H1 (cell line): ENCODE results near the gene NPBWR2.

Source experiments
- CTCF ChIP-seq, 3 experiments: IDR thresholded peaks; 1 replicate in 2 of 3; 2 replicates in 1 of 3; pipeline versions ENCODE4 v1.5.1 to v1.6.1; 2011; ENCODE audit warnings: low read length in 3 of 3, mild to moderate bottlenecking in 3 of 3, inconsistent platforms in 2 of 3, low read depth in 1 of 3, moderate library complexity in 1 of 3; ENCODE audit not compliant: insufficient read depth in 1 of 3; ENCODE audit errors: control extremely low read depth in 1 of 3
- EP300 ChIP-seq, 2 experiments: IDR thresholded peaks; 1 replicate in 1 of 2; 2 replicates in 1 of 2; pipeline ENCODE4 v1.6.1; 2011 to 2012; ENCODE audit warnings: low read depth in 2 of 2, low read length in 2 of 2, mild to moderate bottlenecking in 2 of 2, borderline replicate concordance in 1 of 2, inconsistent platforms in 1 of 2, moderate library complexity in 1 of 2
- TBP ChIP-seq: IDR thresholded peaks from 2 replicates; pipeline ENCODE4 v1.6.1; 2011; ENCODE audit warnings: low read depth, low read length, improper control_type of control experiment
- ZNF274 ChIP-seq: IDR thresholded peaks from 2 replicates; pipeline ENCODE4 v1.7.0; 2012; ENCODE audit warnings: low read length, borderline replicate concordance; ENCODE audit errors: extremely low read depth

DNA sequence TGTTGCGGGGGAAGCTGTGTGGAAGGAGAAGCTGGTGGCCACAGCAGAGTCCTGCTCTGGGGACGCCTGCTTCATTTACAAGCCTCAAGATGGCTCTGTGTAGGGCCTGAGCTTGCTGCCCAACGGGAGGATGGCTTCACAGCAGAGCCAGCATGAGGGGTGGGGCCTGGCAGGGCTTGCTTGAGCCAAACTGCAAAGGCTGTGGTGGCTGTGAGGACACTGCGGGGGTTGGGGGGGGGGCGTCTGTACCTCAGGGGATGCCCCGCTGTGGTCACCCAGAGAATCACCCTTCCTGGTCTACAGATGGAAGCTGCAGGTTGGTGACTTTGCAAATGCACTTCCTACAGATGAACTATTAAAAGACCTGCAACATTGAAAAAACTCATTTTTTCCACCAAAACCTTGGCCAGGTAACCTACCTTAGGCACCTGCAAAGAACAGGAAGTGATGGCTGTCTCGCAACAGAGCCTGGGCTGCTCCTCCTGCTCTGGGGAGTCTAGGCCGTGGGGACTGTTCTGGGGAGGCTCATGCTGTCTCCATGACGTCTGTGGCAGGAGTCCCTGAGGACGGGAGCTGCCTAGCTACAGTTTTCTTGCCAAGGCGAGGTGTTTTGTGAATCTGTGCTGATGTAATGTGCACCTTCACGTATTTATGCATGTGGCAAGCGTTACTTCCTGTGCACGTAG is 7.3 kb downstream of the NPBWR2 start:
- TF ChIP-seq TBP (no peak), EP300 (IDR thresholded peaks at IDR 0.05; ENCODE audit: borderline replicate concordance in 1 of 2, low read depth in 2 of 2, low read length in 2 of 2) (no peak), CTCF (IDR thresholded peaks at IDR 0.05; ENCODE audit: control extremely low read depth in 1 of 3, insufficient read depth in 1 of 3, low read depth in 1 of 3, low read length in 3 of 3) (no peak), ZNF274 (no peak)
